IMR-90 (cell line): ENCODE measurements around the gene AMZ1. TPM values are rescaled to one million over a fixed set of nuclear protein-coding genes. Genes with fewer than 3 reads are reported as not detected.

ENCODE experiments used
- ATAC-seq: fragments of 200-7000 bp; cut with Tn5 transposase; 2 replicates; pipeline ENCODE4 v1.9.1; 2020; ENCODE audit warnings: low read depth, mild to moderate bottlenecking, moderate library complexity
- BruUV-seq: library from RNA; stranded (reverse); fragments of 400-500 nt; replicated peaks from 2 replicates; lab custom pipeline; 2021; lab: Mats Ljungman, UMichigan
- CTCF ChIA-PET: fragments of 300-600 bp; formaldehyde crosslinking; extraction: SDS; loops from one replicate; lab custom pipeline; 2021; ENCODE audit warnings: antibody characterized with exemption; lab: Yijun Ruan, JAX
- POLR2A ChIA-PET: fragments of 300-600 bp; sonication (Branson Sonifier 250); formaldehyde crosslinking; loops from one replicate; lab custom pipeline; 2022; ENCODE audit warnings: antibody characterized with exemption; ENCODE audit not compliant: unreplicated experiment; lab: Charles Lee
- DNase-seq: peaks from one replicate; pipeline ENCODE4 v3.0.0; 2013
- H2AFZ ChIP-seq: replicated peaks from 2 replicates; pipeline ENCODE3; 2013; ENCODE audit warnings: low read length, mild to moderate bottlenecking; ENCODE audit not compliant: poor library complexity
- H2AK5ac ChIP-seq: 2 replicates; pipeline ENCODE4 v1.6.1; 2013; ENCODE audit warnings: low read depth, low read length, inconsistent platforms
- H2AK9ac ChIP-seq: replicated peaks from 2 replicates; pipeline ENCODE3; 2013; ENCODE audit warnings: mild to moderate bottlenecking, low read depth, low read length, moderate library complexity; ENCODE audit not compliant: poor library complexity
- H2BK120ac ChIP-seq: 2 replicates; pipeline ENCODE4 v1.6.1; 2013; ENCODE audit warnings: low read depth, low read length, inconsistent platforms
- H2BK15ac ChIP-seq: 3 replicates; pipeline ENCODE4 v1.6.1; 2013; ENCODE audit warnings: low read depth, low read length, inconsistent platforms
- H2BK20ac ChIP-seq: 2 replicates; pipeline ENCODE4 v1.6.1; 2013; ENCODE audit warnings: low read depth, mild to moderate bottlenecking, inconsistent platforms, low read length, moderate library complexity
- H2BK5ac ChIP-seq: 2 replicates; pipeline ENCODE4 v1.6.1; 2013; ENCODE audit warnings: mild to moderate bottlenecking, low read depth, low read length, inconsistent platforms; ENCODE audit not compliant: poor library complexity, severe bottlenecking
- H3K14ac ChIP-seq: replicated peaks from 2 replicates; pipeline ENCODE4 v1.6.1; 2013; ENCODE audit warnings: low read depth, low read length, inconsistent platforms
- H3K18ac ChIP-seq: 2 replicates; pipeline ENCODE4 v1.6.1; 2013; ENCODE audit warnings: low read depth, low read length, control low read depth
- H3K23ac ChIP-seq: 2 replicates; pipeline ENCODE4 v1.6.1; 2013; ENCODE audit warnings: low read depth, low read length, inconsistent platforms
- H3K27ac ChIP-seq: 2 replicates; pipeline ENCODE4 v1.5.1; 2013; ENCODE audit warnings: mild to moderate bottlenecking, control low read depth, low read length; ENCODE audit not compliant: insufficient read depth
- H3K27me3 ChIP-seq: 2 replicates; pipeline ENCODE4 v1.6.1; 2013; ENCODE audit warnings: low read length; ENCODE audit not compliant: control insufficient read depth, insufficient read depth
- H3K36me3 ChIP-seq: 2 replicates; pipeline ENCODE4 v1.6.1; 2013; ENCODE audit warnings: low read length, mixed read lengths; ENCODE audit not compliant: control insufficient read depth, insufficient read depth
- H3K4ac ChIP-seq: 2 replicates; pipeline ENCODE4 v1.6.1; 2013; ENCODE audit warnings: low read depth, low read length, inconsistent platforms
- H3K4me1 ChIP-seq: 2 replicates; pipeline ENCODE4 v1.6.1; 2013; ENCODE audit warnings: low read length, mixed read lengths; ENCODE audit not compliant: control insufficient read depth, insufficient read depth
- H3K4me2 ChIP-seq: 2 replicates; pipeline ENCODE4 v1.6.1; 2013; ENCODE audit warnings: low read depth, mild to moderate bottlenecking, control low read depth, low read length, moderate library complexity
- H3K4me3 ChIP-seq: 2 replicates; pipeline ENCODE4 v1.5.1; 2013; ENCODE audit warnings: low read depth, mild to moderate bottlenecking, control low read depth, low read length, moderate library complexity; ENCODE audit not compliant: insufficient read depth
- H3K56ac ChIP-seq: 2 replicates; pipeline ENCODE4 v1.6.1; 2013; ENCODE audit warnings: low read length, inconsistent platforms; ENCODE audit not compliant: insufficient read depth; ENCODE audit errors: extremely low read depth
- H3K79me1 ChIP-seq, 2 experiments: 2 replicates each; pipeline ENCODE4 v1.6.1; 2013; ENCODE audit warnings: low read length in 2 of 2, inconsistent platforms in 1 of 2, low read depth in 1 of 2
- H3K9ac ChIP-seq: 2 replicates; pipeline ENCODE4 v1.6.1; 2013; ENCODE audit warnings: low read depth, low read length, control low read depth
- H3K9me1 ChIP-seq: 2 replicates; pipeline ENCODE4 v1.6.1; 2013; ENCODE audit warnings: low read length, inconsistent platforms; ENCODE audit not compliant: insufficient read depth
- H3K9me3 ChIP-seq: 2 replicates; pipeline ENCODE4 v1.6.1; 2013; ENCODE audit warnings: low read length; ENCODE audit not compliant: control insufficient read depth, insufficient read depth
- H4K20me1 ChIP-seq: 2 replicates; pipeline ENCODE4 v1.6.1; 2013; ENCODE audit warnings: low read length, inconsistent platforms; ENCODE audit not compliant: insufficient read depth
- H4K5ac ChIP-seq: 2 replicates; pipeline ENCODE4 v1.6.1; 2013; ENCODE audit warnings: mild to moderate bottlenecking, low read depth, low read length, control low read depth
- H4K8ac ChIP-seq, 2 experiments: 2 replicates each; pipeline ENCODE4 v1.6.1; 2013; ENCODE audit warnings: low read depth in 2 of 2, low read length in 2 of 2, control low read depth in 1 of 2, inconsistent platforms in 1 of 2
- H4K91ac ChIP-seq: 2 replicates; pipeline ENCODE4 v1.6.1; 2013; ENCODE audit warnings: low read depth, low read length, inconsistent platforms; ENCODE audit not compliant: insufficient read depth
- BHLHE40 ChIP-seq: fragments of 150-350 bp; IDR thresholded peaks from 2 replicates; pipeline ENCODE4 v1.6.1; 2016; ENCODE audit warnings: mild to moderate bottlenecking, low read depth, low read length
- CEBPB ChIP-seq: IDR thresholded peaks from 2 replicates; pipeline ENCODE4 v1.6.1; 2012; ENCODE audit warnings: low read depth, low read length, improper control_type of control experiment
- FOS ChIP-seq: fragments of 150-350 bp; IDR thresholded peaks from 2 replicates; pipeline ENCODE4 v1.6.1; 2016; ENCODE audit warnings: low read depth, low read length
- MAFK ChIP-seq: IDR thresholded peaks from 2 replicates; pipeline ENCODE4 v1.6.1; 2012; ENCODE audit warnings: low read depth, low read length, improper control_type of control experiment
- MAZ ChIP-seq: IDR thresholded peaks from 2 replicates; pipeline ENCODE4 v1.6.1; 2012; ENCODE audit warnings: low read depth, mild to moderate bottlenecking, low read length, improper control_type of control experiment, moderate library complexity, borderline replicate concordance
- NFE2L2 ChIP-seq: fragments of 150-350 bp; IDR thresholded peaks from 2 replicates; pipeline ENCODE4 v1.6.1; 2016; ENCODE audit warnings: low read depth, mild to moderate bottlenecking, low read length
- POLR2A ChIP-seq: IDR thresholded peaks from 2 replicates; pipeline ENCODE4 v1.6.1; 2012; ENCODE audit warnings: mild to moderate bottlenecking, low read depth, low read length
- RAD21 ChIP-seq: IDR thresholded peaks from 2 replicates; pipeline ENCODE4 v1.6.1; 2012; ENCODE audit warnings: low read length, improper control_type of control experiment
- RFX5 ChIP-seq: IDR thresholded peaks from 2 replicates; pipeline ENCODE4 v1.8.0; 2012; ENCODE audit warnings: low read depth, mild to moderate bottlenecking, low read length, moderate library complexity
- SMC3 ChIP-seq: fragments of 150-350 bp; IDR thresholded peaks from 2 replicates; pipeline ENCODE4 v1.6.1; 2016; ENCODE audit warnings: low read depth, mild to moderate bottlenecking, antibody characterized with exemption, low read length, moderate library complexity
- WGBS, 2 experiments: methylation state at CpG; one replicate each; pipeline versions ENCODE4 v1.1.5 to v1.1.7; 2013; ENCODE audit warnings: missing lambda C conversion rate in 2 of 2; ENCODE audit not compliant: insufficient read length in 1 of 2; ENCODE audit errors: extremely low coverage in 2 of 2; 5-methylcytosine and 5-hydroxymethylcytosine counted together
- dilution Hi-C: fragments of 300-500 bp; cut with HindIII; formaldehyde crosslinking; loops from one replicate; pipeline ENCODE4 v1.14.3; 2018; ENCODE audit warnings: low sequenced_read_pairs; ENCODE audit not compliant: unreplicated experiment
- in situ Hi-C: fragments of 300-500 bp; cut with MboI; formaldehyde crosslinking; loops from 3 replicates; pipeline ENCODE4 v1.14.3; 2019; ENCODE audit warnings: low sequenced_read_pairs, inconsistent platforms, mixed read lengths
- intact Hi-C: fragments of 100-400 bp; cut with micrococcal nuclease; formaldehyde crosslinking; loops from 2 replicates; pipeline ENCODE4 v1.10.0; 2022
- polyA plus RNA-seq, 3 experiments: library from polyadenylated mRNA; depleted of rRNA; stranded (reverse); fragments of >200 nt; gene quantifications; 2 replicates each; pipeline ENCODE4 v1.2.3, GENCODE V29; 2012; ENCODE audit warnings: low replicate concordance in 1 of 3
- total RNA-seq: library from RNA; depleted of rRNA; stranded (reverse); fragments of >200 nt; gene quantifications from 2 replicates; pipeline ENCODE4 v1.2.3, GENCODE V29; 2012
- TF ChIP-seq, protein P1 (sequence below): fragments of 150-350 bp; IDR thresholded peaks from 2 replicates; pipeline ENCODE4 v1.6.1; 2016; ENCODE audit warnings: low read depth, mild to moderate bottlenecking, low read length, moderate library complexity, borderline replicate concordance
- TF ChIP-seq, protein P2 (sequence below): fragments of 150-350 bp; IDR thresholded peaks from 2 replicates; pipeline ENCODE4 v1.6.1; 2017; ENCODE audit warnings: mild to moderate bottlenecking, antibody characterized with exemption, low read length, low read depth

Gene AMZ1
- total and polyA plus RNA-seq, 2 of the 4 experiments (the other 2 are of a cell fraction): 0.54 to 1.6 TPM

GRCh38 chr7:2725178-2726105, 37.4 kb downstream of the AMZ1 start (continued):
- TF ChIP-seq, protein P1, sequence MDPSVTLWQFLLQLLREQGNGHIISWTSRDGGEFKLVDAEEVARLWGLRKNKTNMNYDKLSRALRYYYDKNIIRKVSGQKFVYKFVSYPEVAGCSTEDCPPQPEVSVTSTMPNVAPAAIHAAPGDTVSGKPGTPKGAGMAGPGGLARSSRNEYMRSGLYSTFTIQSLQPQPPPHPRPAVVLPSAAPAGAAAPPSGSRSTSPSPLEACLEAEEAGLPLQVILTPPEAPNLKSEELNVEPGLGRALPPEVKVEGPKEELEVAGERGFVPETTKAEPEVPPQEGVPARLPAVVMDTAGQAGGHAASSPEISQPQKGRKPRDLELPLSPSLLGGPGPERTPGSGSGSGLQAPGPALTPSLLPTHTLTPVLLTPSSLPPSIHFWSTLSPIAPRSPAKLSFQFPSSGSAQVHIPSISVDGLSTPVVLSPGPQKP: no peak

DNA sequence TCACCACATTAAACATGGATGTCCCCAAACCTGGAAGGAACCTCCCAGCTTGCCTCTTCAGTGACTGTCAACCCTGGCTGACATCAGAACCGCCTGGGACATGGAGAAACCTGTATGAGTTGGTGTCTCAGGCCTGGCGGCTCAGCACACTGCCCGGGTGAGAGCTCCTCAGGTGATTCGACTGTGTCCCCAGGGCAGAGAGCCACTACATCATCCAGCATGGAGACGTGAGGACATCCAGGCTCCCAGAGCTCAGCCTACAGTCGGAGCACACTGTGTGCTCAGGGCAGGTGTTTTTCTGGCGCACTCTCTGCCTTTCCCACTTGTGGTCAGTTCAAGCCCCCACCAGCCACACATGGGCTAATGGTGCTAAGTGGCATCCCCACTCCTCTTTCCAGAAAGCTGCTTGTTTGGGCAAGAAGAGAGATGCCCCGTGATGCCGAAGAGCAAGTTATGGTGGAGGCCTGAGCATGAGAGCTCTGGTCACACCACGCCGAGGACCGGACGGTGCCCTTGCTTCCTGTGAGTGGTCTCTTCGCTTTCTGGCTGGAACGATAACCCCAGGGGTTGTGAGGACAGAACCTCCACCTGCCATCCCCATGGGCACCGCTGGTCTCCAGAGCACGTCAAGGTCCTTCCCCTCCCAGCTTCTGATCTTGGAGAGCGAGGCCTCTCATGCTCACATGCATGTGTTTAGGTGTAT, 38.5 kb downstream of the AMZ1 start:
- H4K8ac ChIP-seq: no peak overlapping the region
- H3K56ac ChIP-seq: no peak overlapping the region
- no peak overlapping the region for H4K91ac ChIP-seq
- H3K4me3 ChIP-seq: no peak overlapping the region
- CTCF ChIA-PET: no interaction called here
- no peak overlapping the region for H3K9ac ChIP-seq
- H2BK120ac ChIP-seq: no peak overlapping the region
- no peak overlapping the region for H2AK9ac ChIP-seq
- ATAC-seq (no peak), DNase-seq (no peak)
- H2BK5ac ChIP-seq: no peak overlapping the region
- H3K9me3 ChIP-seq: no peaks in the 10 kb centered on the region
- H3K4me1 ChIP-seq: peaks cover 18% of the 10 kb centered on the region
- H3K14ac ChIP-seq: no peak overlapping the region
- no peak overlapping the region for H3K27ac ChIP-seq
- no peak overlapping the region for H2BK20ac ChIP-seq
- POLR2A ChIA-PET: no interaction called here
- 75% methylated on average over 4 of the region's 18 CpGs; no CpG with 5 or more reads in 1 of the 2 experiments for WGBS, 2 experiments
- H2AK5ac ChIP-seq: no peak overlapping the region
- peaks cover 35 to 80% of the 10 kb centered on the region in 2 experiments for H3K79me1 ChIP-seq
- no peak overlapping the region for H2BK15ac ChIP-seq
- H3K27me3 ChIP-seq: no peaks in the 10 kb centered on the region
- peaks cover 12% of the 10 kb centered on the region for H4K20me1 ChIP-seq
- no peak overlapping the region for H3K18ac ChIP-seq
- in situ Hi-C loops: no loop called here
- dilution Hi-C loops: no loop called here
- no peak overlapping the region for H2AFZ ChIP-seq
- H3K4me2 ChIP-seq: no peak overlapping the region
- H3K9me1 ChIP-seq: peaks cover 14% of the 10 kb centered on the region
- intact Hi-C loops: no loop called here
- no peak overlapping the region for H3K4ac ChIP-seq
- H4K5ac ChIP-seq: no peak overlapping the region
- BruUV-seq: no TSS peak
- no peak overlapping the region for H3K23ac ChIP-seq
- peaks cover 43% of the 10 kb centered on the region for H3K36me3 ChIP-seq
- TF ChIP-seq FOS (no peak), CEBPB (no peak), MAZ (no peak), NFE2L2 (no peak), BHLHE40 (no peak), MAFK (no peak), RAD21 (no peak), RFX5 (no peak), SMC3 (no peak), POLR2A (no peak)
- TF ChIP-seq, protein P2, sequence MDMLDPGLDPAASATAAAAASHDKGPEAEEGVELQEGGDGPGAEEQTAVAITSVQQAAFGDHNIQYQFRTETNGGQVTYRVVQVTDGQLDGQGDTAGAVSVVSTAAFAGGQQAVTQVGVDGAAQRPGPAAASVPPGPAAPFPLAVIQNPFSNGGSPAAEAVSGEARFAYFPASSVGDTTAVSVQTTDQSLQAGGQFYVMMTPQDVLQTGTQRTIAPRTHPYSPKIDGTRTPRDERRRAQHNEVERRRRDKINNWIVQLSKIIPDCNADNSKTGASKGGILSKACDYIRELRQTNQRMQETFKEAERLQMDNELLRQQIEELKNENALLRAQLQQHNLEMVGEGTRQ: no peak
